Mesothelial cell of epicardium (in vitro differentiated cells): Measurements from ENCODE around the gene ATP4B. TPM values are rescaled to one million over a fixed set of nuclear protein-coding genes. Genes with fewer than 3 reads are reported as not detected.
A peak's percentile ranks its signal among the peaks of the same experiment; 100 is the strongest.

Source experiments
- DNase-seq, 2 experiments: peaks; one replicate each; pipeline ENCODE4 v3.0.0; 2021; ENCODE audit warnings: low spot score in 2 of 2; ENCODE audit not compliant: unreplicated experiment in 2 of 2
- H3K27ac Mint-ChIP-seq: 2 replicates; pipeline ENCODE4 v1.8.0; 2021; ENCODE audit warnings: mixed read lengths
- H3K27me3 Mint-ChIP-seq: 2 replicates; pipeline ENCODE4 v1.8.0; 2021; ENCODE audit warnings: low read depth, mixed read lengths
- H3K36me3 Mint-ChIP-seq: 2 replicates; pipeline ENCODE4 v1.8.0; 2021; ENCODE audit warnings: mixed read lengths
- H3K4me1 Mint-ChIP-seq: 2 replicates; pipeline ENCODE4 v1.8.0; 2021; ENCODE audit warnings: mixed read lengths
- H3K4me3 Mint-ChIP-seq: 2 replicates; pipeline ENCODE4 v1.8.0; 2021; ENCODE audit warnings: mild to moderate bottlenecking, moderate library complexity, mixed read lengths
- H3K9me3 Mint-ChIP-seq: 2 replicates; pipeline ENCODE4 v1.8.0; 2021; ENCODE audit warnings: mixed read lengths
- total RNA-seq: library from RNA; stranded (reverse); gene quantifications from 3 replicates; pipeline ENCODE4 v1.2.1, GENCODE V29; 2021
- TF ChIP-seq, protein P1 (sequence below): fragments of 200-600 bp; sonication (generic); IDR thresholded peaks from one replicate; pipeline ENCODE4 v1.5.0; 2021; ENCODE audit warnings: antibody characterized with exemption; ENCODE audit not compliant: unreplicated experiment

ATP4B gene
- total RNA-seq, 1 donor from 2014 or later: not detected

DNA sequence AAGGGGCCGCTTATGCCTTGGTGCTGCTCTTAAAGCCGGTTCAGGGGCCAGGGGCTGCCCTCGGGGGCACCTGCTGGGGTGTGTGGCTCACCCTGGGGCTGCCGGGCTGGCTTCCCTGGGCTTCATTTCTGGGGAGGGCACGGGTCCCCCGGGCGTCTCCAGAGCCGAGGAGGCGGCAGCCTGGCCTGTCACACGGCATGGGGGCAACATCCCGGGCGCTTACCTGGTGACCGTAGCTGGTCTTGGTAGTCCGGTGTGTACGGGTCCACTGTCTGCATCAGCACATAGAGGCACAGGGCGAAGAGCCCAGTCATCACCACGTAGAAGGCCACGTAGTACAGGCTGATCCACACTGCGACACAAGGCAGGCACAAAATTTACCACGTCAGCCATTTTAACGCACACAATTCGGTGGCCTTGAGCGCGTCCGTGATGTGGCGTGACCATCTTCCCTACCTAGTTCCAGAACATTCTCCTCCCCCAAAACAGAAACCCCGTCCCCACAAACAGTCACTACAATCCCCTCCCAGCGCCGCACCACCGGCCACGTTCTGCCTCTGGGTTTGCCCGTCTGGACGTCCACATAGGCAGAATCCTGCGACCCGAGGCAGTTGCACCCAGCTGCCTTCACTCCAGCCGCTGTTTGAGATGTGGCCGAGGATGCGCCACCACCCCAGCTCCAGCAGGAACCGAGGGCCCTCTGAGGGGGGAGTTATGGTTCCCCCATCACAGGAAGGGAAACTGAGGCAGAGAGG is 3.2 kb downstream of the ATP4B start:
- Mint-ChIP-seq H3K27ac (no peak overlapping the region), H3K27me3 (no peaks in the 10 kb centered on the region), H3K4me1 (peaks cover 3% of the 10 kb centered on the region), H3K9me3 (no peaks in the 10 kb centered on the region), H3K4me3 (no peak overlapping the region), H3K36me3 (no peaks in the 10 kb centered on the region)
- DNase-seq: peak; percentile 13 to 26
- TF ChIP-seq, protein P1, sequence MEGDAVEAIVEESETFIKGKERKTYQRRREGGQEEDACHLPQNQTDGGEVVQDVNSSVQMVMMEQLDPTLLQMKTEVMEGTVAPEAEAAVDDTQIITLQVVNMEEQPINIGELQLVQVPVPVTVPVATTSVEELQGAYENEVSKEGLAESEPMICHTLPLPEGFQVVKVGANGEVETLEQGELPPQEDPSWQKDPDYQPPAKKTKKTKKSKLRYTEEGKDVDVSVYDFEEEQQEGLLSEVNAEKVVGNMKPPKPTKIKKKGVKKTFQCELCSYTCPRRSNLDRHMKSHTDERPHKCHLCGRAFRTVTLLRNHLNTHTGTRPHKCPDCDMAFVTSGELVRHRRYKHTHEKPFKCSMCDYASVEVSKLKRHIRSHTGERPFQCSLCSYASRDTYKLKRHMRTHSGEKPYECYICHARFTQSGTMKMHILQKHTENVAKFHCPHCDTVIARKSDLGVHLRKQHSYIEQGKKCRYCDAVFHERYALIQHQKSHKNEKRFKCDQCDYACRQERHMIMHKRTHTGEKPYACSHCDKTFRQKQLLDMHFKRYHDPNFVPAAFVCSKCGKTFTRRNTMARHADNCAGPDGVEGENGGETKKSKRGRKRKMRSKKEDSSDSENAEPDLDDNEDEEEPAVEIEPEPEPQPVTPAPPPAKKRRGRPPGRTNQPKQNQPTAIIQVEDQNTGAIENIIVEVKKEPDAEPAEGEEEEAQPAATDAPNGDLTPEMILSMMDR: no peak

DNA sequence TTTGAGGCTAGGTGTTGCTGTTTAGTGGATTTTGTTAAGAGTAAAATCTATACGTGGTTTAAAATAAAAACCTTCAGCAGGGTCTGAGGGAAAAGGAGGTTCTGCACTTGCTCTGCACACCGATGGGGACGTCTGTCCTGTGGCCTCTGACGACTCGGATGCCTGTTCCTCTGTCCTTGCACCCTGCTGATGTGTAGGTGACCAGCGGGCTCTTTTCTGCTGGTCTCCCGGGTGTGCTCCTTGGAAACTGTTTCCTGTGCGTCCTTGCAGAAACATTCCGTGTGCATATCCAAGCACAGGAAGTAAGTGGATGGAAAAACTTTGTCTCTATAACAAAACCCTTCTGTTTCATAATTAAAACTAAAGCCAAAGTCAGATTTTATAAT is 3.8 kb downstream of the ATP4B start:
- Mint-ChIP-seq H3K36me3 (no peaks in the 10 kb centered on the region), H3K27ac (no peak overlapping the region), H3K27me3 (no peaks in the 10 kb centered on the region), H3K9me3 (no peaks in the 10 kb centered on the region), H3K4me3 (no peak overlapping the region), H3K4me1 (peaks cover 3% of the 10 kb centered on the region)
- no peak for DNase-seq
- TF ChIP-seq, protein P1: no peak

DNA sequence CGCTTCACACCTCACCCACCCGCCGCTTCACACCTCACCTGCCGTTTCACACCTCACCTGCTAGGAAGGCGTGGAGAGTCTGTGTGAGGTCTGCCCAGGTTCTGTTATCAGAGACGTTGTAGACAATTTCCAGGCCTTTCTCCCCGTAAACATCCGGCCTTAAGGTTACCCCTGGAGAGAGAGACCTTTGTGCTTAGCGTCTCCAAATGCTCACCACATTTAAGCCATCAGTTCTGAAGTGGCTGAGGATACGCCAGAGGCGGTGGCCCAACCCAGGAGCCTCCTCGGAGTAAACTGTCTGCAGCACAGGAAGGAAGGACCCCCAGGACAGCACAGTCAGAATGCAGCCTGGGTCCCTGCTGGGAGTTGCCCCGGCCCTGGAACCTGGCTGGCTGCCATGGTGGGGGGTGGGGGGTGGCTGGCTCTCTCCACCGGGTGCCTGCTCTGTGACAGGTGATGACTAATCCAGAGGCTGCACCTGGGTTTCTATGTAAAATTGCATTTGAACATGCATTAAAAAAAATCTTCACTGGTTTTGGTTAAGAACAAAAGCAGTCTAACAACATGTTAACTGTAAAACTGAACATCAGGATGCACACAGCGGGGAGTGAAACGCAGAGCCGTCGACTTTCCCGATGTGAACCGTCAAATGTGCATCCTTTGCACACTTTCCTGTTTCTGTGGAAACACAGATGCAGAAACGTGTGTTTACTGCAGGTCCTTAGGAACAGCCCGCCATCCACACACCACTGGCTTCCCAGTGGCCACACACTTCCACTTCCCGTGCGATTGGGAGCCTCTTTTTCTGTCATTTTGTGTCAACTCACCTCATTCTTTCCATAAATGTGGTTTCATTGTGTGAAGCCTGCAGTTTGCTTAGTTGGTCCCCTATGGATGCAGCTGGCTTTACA is 4.5 kb downstream of the ATP4B start:
- Mint-ChIP-seq H3K4me3 (no peak overlapping the region), H3K27ac (peak overlapping the region; percentile 47), H3K36me3 (peaks cover under 1% of the 10 kb centered on the region), H3K27me3 (no peaks in the 10 kb centered on the region), H3K4me1 (peaks cover 3% of the 10 kb centered on the region), H3K9me3 (no peaks in the 10 kb centered on the region)
- TF ChIP-seq, protein P1: no peak
- peak; percentile 16 to 36 for DNase-seq

DNA sequence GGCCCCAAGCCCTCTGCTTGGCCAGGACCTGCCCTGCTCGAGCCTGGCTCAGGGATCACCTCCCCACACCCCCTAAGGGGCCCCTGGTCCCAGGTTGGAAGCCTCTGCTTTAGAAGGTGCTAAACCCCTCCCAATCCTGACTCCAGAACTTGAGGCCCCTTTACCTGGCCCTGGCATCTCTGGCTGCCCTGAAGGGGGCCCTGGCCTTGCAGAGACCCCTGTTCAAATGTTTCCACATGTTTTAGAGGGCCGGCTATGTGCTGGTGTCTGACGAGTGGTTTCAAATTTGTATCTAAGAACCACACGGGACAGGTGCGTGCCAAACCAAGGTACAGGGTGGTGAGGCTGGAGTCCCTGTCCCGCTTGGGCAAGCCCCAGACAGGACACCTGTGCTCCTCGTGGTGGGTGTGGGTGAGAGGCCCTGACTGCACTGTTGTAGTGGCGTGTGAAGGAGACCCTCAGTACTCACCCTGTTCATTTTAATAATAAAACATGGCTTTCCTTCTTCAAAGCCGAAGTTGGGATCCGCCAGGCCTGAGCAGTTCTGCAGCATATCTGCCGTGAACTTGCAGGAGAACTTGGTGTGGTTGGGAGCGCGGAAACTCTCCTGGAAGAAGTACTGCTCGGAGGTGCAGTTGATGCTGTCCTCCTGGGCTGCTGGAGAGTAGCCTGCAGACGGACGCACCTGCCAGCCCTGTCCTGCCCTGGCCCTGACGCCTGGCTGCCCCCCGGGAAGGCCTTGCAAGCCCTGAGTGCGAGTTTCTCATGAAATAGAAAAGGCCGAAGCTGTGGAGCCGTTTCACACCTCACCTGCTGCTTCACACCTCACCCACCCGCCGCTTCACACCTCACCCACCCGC is 5.4 kb downstream of the ATP4B start:
- peaks cover 3% of the 10 kb centered on the region for H3K4me1 Mint-ChIP-seq
- no peaks in the 10 kb centered on the region for H3K9me3 Mint-ChIP-seq
- H3K27ac Mint-ChIP-seq: no peak overlapping the region
- peak; percentile 4 to 25 for DNase-seq
- H3K4me3 Mint-ChIP-seq: no peak overlapping the region
- TF ChIP-seq, protein P1: no peak
- no peaks in the 10 kb centered on the region for H3K27me3 Mint-ChIP-seq
- peaks cover 5% of the 10 kb centered on the region for H3K36me3 Mint-ChIP-seq
